GM12892 (cell line): ENCODE measurements around the gene PDS5A.

ENCODE experiments used
- POLR2A ChIP-seq: IDR thresholded peaks from 2 replicates; pipeline ENCODE4 v1.6.1; 2011; ENCODE audit warnings: low read depth, low read length, control low read depth
- POLR2AphosphoS5 ChIP-seq: IDR thresholded peaks from 2 replicates; pipeline ENCODE4 v1.6.1; 2011; ENCODE audit warnings: low read depth, low read length, control low read depth
- TAF1 ChIP-seq: IDR thresholded peaks from 2 replicates; pipeline ENCODE4 v1.6.1; 2011; ENCODE audit warnings: low read depth, mild to moderate bottlenecking, control low read depth, low read length, borderline replicate concordance

- TF ChIP-seq POLR2A (no peak), POLR2AphosphoS5 (no peak), TAF1 (no peak)
Observed at GRCh38 chr4:39900966-39901365, 76.7 kb downstream of the PDS5A start.
